Mucosa of stomach (tissue), 1 donor: ENCODE results near the gene RPRML.
"Not testable (repeated sequence)": the region's sequence is repeated elsewhere in the genome, so short reads cannot be mapped to it uniquely, and the experiment has no call there.

ENCODE experiments used
- H3K27me3 ChIP-seq: one replicate; pipeline ENCODE4 v1.7.0; 2013; ENCODE audit warnings: mild to moderate bottlenecking, low read length; ENCODE audit not compliant: control insufficient read depth, insufficient read depth
- H3K36me3 ChIP-seq: one replicate; pipeline ENCODE4 v1.7.0; 2013; ENCODE audit warnings: low read length; ENCODE audit not compliant: control insufficient read depth, insufficient read depth
- H3K4me1 ChIP-seq: one replicate; pipeline ENCODE4 v1.7.0; 2013; ENCODE audit warnings: mild to moderate bottlenecking, low read length; ENCODE audit not compliant: control insufficient read depth, insufficient read depth
- H3K4me3 ChIP-seq: one replicate; pipeline ENCODE4 v1.7.0; 2013; ENCODE audit warnings: low read length
- H3K9ac ChIP-seq: one replicate; pipeline ENCODE4 v1.7.0; 2013; ENCODE audit warnings: mild to moderate bottlenecking, low read length, moderate library complexity
- H3K9me3 ChIP-seq: one replicate; pipeline ENCODE4 v1.7.0; 2013; ENCODE audit warnings: mild to moderate bottlenecking, low read length, moderate library complexity; ENCODE audit not compliant: control insufficient read depth
- donor health status: Pancreatic carcinoma.

The RPRML gene

DNA sequence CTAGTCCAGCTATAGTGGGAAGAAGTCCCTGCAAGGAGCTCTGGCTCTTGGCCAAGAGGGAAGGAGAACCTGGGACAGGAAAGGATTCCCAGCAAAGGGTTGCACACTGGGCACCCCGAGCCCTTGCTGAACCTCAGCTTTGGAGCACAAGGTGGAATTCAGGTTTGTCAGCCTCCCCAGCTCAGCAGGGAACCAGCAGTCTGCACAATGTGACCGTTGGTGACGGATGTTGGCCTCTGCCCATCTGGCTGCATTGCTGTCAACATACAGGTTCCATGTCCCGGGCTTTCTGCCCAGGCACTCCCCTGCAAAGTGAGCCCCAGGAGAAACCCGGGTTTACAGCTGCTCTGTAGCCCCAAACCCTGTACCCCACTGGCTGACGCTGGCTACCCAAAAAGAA lies 6.7 kb downstream of the RPRML start:
- H3K27me3 ChIP-seq, result peaks cover 13% of the 10 kb centered on the region
- H3K36me3 ChIP-seq, result no peaks in the 10 kb centered on the region
- H3K9me3 ChIP-seq, result no peaks in the 10 kb centered on the region
- H3K4me3 ChIP-seq, result no peak overlapping the region
- H3K4me1 ChIP-seq, result no peaks in the 10 kb centered on the region
- no peak overlapping the region for H3K9ac ChIP-seq

DNA sequence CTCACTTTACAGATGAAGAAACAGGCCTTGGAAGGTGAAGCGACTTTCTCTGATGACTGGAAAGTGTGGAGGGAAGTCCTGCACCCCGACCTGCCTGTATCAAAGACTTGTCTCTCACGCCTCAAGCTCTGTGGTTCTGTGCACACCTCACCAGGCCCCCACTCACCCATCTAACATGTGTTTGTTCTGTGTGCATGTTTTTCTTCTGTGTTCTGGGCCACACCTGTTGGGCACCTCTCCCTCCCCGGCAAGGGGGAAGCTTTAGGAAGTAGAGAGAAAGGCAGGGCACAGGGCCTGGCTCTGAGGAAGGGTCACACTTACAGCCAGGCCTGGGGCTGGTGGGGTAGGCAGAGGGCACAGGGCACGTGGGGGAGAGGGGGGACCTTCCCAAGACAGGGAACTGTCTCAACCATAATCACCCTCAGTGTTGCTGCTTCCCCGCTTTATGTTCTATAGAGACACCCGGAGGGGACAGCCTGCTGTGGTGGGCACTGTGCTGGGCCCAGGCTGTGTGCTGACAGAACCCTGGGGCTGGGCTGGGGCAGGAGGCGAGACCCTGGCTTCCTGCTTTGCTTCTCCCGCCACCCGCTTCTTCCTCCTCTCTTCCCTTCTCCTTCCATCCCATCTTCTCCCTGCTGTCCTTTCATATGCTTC lies 7.3 kb downstream of the RPRML start:
- Histone ChIP-seq H3K36me3 (no peaks in the 10 kb centered on the region), H3K27me3 (peaks cover 7% of the 10 kb centered on the region), H3K4me3 (no peak overlapping the region), H3K9ac (no peak overlapping the region), H3K9me3 (no peaks in the 10 kb centered on the region), H3K4me1 (no peaks in the 10 kb centered on the region)

DNA sequence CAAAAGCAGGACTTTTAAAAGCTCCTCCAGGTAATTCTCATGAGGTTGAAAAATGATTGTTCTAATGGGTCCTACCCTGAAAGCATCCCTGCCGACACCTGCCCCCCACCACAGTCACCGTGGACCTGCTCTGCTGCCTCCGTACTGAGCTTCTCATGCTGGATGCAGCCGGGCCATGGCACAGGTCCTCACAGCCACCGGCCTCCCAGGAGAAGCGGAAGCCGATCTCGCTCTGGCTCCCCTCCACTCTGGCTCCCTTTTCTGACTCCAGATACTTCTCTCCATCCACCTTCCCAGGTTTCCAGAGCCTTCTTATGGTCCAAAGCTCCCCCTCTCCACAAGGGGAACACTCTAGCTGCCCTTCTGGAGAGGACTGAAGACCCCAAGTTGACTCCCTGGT lies 10.2 kb downstream of the RPRML start:
- Histone ChIP-seq H3K4me3 (no peak overlapping the region), H3K27me3 (peaks cover under 1% of the 10 kb centered on the region), H3K9me3 (no peaks in the 10 kb centered on the region)

DNA sequence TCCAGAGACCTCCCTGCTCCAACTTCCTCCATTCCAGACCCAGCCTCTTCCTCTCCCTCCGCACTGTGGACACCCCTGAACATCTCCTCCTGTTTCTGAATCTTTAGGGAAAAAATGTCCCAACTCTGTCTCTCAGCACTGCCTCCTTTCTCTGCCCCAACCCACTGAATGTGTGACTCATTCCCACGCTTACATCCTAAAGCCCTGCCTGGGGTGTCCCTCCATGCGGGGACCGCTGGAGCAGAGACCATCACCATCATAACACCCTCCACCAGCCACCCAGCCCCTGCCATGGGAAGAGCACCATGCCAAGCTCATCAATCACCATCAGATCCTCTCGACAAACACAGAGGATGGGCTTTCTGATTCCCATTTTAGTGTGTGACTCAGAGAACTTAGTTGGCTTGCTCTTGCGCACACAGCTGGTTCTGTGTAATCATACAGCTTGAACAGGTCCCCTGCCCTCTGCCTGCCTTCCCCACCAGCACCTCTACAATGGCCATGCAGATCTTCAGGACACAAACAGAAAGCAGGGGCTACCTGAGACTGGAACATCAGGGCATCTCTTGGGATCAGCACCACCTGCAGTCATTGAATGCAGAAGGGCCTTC lies 10.7 kb downstream of the RPRML start:
- Histone ChIP-seq H3K36me3 (no peaks in the 10 kb centered on the region), H3K4me3 (no peak overlapping the region), H3K4me1 (no peaks in the 10 kb centered on the region), H3K9ac (no peak overlapping the region), H3K27me3 (no peaks in the 10 kb centered on the region), H3K9me3 (no peaks in the 10 kb centered on the region)

More for the DNA sequence above, 10.2 kb downstream of the RPRML start:
- Histone ChIP-seq H3K36me3 (no peaks in the 10 kb centered on the region), H3K9ac (no peak overlapping the region), H3K4me1 (no peaks in the 10 kb centered on the region)

DNA sequence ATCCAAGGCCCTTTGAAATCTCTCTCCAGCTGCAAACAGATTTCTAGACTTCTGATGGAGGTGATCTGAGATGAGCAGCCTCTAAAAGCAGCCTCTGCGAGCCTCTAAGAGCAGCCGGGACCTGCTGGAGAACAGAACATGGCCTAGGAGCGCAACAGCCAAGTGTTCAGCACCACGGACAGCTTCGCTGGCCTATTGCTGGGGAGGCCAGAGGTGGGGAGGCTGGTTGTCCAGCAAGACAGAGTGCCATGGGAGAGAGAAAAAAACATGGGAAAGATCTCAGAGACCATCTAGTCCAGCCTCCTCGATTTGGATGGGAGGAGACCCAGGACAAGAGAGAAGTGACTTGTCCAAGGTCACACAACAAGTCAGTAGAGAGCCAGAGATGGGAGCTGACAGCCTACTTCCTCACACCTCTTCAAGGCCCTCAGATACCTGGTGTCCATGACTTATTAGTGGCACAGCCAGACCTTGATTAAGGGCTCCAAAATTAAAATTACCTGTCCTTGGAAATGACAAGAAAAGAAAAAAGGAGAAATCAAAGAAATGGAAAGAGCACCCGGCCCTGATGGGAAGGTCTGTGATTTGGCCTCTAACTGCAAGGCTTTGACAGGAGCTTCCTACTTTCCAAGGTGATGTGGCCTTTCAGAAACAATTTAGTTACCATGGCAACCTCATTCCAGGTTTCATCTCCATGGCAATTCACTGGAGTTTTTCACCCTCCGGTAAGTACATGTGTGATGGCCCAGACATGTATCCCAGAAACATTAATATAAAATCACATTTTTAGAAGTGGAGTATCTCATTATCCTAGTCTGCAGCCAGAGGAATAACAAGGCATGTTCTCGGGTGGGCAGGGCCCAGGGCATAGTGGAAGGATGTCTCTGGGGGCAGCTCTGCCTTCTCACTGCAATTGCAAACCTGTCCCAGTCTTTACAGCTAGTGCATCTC lies 14.5 kb downstream of the RPRML start:
- Histone ChIP-seq H3K4me1 (no peaks in the 10 kb centered on the region), H3K9ac (no peak overlapping the region), H3K9me3 (no peaks in the 10 kb centered on the region), H3K27me3 (no peaks in the 10 kb centered on the region), H3K4me3 (no peak overlapping the region), H3K36me3 (no peaks in the 10 kb centered on the region)

DNA sequence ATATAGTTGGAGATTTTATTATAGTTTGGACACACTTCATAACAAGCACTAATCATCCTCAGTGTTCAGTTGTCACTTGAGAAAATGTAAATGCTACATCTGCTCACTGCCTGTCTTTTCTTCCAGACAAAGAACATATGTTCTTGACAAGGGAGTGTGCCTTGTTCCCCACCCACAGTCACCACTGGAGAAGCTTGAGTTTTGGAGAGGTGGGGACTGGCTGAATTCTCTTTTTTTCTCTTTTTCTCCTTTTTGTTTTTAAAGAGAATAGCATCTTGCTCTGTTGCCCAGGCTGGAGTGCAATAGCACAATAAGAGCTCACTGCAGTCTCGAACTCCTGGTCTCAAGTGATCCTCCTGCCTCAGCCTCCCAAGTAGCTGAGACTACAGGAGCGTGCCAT lies 15.5 kb downstream of the RPRML start:
- Histone ChIP-seq H3K4me1 (no peaks in the 10 kb centered on the region), H3K9me3 (no peaks in the 10 kb centered on the region), H3K27me3 (no peaks in the 10 kb centered on the region), H3K9ac (no peak overlapping the region), H3K36me3 (no peaks in the 10 kb centered on the region), H3K4me3 (no peak overlapping the region)

DNA sequence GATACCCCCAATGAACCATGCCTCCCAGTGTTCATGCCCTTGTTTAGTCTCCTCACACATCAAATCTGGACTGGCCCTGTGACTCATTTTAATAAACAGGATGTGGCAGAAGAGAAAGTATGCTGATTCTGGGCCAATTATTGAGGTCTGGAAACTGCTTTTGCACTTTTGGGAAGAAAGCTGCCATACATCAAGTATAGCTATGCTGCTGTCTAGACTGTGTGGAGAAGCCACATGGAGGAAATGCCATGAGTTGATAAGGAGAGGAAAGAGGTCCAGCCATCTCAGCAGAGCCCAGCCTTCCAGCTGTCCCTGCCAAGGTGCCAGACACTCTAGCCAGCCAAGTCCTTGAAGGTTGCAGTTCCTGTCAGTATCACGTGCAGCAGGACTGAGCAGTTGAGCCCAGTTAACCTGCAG lies 16.7 kb downstream of the RPRML start:
- Histone ChIP-seq H3K4me1 (no peaks in the 10 kb centered on the region), H3K4me3 (no peak overlapping the region), H3K36me3 (no peaks in the 10 kb centered on the region), H3K9ac (no peak overlapping the region), H3K27me3 (no peaks in the 10 kb centered on the region), H3K9me3 (no peaks in the 10 kb centered on the region)

DNA sequence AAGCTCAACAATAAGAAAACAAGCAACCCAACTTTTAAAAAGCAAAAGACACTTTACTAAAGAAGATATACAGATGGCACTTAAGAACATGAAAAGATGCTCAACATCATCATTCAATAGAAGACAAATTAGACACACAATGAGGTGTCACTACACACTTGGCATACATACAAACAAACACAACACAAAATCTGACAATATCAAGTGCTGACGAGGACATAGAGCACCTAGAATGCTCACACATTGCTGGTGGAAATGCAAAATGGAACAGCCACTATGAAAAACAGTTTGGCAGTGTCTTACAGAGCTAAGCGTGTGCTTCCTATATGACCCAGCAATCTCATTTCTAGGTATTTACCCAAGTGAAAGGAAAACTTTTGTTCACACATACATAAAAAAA lies 18.9 kb downstream of the RPRML start:
- Histone ChIP-seq H3K4me1 (no peaks in the 10 kb centered on the region), H3K36me3 (no peaks in the 10 kb centered on the region), H3K4me3 (no peak overlapping the region), H3K9ac (no peak overlapping the region), H3K9me3 (no peaks in the 10 kb centered on the region), H3K27me3 (no peaks in the 10 kb centered on the region)

DNA sequence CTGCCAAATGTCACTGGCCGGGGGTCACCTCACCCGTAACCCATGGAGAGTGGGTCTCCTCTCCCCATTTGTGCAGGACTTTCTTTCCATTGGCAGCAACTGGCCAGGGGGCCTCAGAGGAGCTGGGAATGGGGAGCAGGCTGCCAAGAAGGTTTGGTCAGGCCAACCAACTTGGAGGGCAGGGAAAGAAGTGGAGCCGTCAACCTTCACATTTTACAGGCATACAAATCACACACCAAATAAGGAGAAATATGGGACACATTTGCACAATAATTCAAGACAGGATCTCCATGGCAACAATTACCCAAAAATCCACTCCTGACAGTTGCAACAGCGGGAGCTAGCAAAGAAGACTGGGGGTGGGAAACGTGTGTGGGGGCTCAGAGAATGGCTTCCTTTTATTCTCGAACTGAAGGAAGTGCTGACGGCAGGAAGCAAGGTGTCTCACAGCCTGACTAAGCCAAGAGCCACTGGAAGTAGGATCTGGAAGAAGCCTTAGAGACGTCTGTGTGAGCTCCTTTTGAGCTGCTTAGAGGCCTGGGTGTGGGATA lies 20.9 kb downstream of the RPRML start:
- Histone ChIP-seq H3K9ac (no peak overlapping the region), H3K4me1 (no peaks in the 10 kb centered on the region), H3K4me3 (no peak overlapping the region), H3K36me3 (no peaks in the 10 kb centered on the region), H3K9me3 (no peaks in the 10 kb centered on the region), H3K27me3 (no peaks in the 10 kb centered on the region)

DNA sequence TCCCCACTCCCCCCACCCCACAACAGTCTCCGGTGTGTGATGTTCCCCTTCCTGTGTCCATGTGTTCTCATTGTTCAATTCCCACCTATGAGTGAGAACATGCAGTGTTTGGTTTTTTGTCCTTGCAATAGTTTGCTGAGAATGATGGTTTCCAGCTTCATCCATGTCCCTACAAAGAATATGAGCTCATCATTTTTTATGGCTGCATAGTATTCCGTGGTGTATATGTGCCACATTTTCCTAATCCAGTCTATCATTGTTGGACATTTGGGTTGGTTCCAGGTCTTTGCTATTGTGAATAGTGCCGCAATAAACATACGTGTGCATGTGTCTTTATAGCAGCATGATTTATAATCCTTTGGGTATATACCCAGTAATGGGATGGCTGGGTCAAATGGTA lies 25.9 kb downstream of the RPRML start:
- not testable (repeated sequence) for H3K4me3 ChIP-seq, H3K9ac ChIP-seq, H3K36me3 ChIP-seq, H3K9me3 ChIP-seq, H3K27me3 ChIP-seq, H3K4me1 ChIP-seq

DNA sequence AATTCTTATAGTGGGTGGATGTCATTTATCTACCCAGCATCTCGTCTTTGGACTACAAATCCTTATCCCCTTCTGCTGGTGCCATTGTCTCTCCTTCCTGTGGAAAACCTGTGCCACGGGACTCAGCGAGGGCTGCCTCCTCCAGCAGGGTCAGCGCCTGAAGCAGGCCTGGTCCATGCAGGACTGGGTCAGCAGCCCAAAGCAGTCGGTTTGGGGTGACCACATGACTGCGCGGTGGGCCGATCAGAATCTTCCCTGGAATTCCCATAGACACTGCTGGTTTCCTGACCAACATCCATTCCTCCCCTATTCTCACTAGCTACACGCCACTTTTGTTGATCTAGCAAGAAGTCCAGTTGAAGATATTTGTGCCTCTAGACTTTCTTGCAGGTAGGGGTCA lies 26.9 kb downstream of the RPRML start:
- H3K27me3 ChIP-seq, result peaks cover 7% of the 10 kb centered on the region
- no peaks in the 10 kb centered on the region for H3K4me1 ChIP-seq
- H3K4me3 ChIP-seq, result no peak overlapping the region
- H3K9ac ChIP-seq, result no peak overlapping the region
- no peaks in the 10 kb centered on the region for H3K9me3 ChIP-seq
- no peaks in the 10 kb centered on the region for H3K36me3 ChIP-seq

DNA sequence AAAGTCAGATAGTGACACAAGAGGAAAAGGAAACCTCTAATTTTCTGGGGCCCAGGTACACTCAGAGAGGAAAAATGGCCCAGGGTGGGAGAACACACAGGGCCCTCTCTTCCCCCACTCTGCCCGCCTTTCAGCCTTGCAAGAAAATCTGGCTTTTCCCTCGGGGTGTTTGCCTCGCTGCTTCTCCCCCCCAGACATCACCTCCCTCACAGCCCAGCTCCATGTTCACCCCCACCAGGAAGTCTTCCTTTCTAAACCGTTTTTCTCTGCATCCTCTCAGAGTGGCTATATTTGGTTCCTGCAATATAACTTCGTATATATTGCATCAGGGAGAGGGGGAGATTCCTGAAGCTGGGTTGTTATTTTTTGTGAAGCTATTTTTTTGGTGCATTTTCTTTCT lies 27.3 kb downstream of the RPRML start:
- H3K4me1 ChIP-seq, result no peaks in the 10 kb centered on the region
- H3K27me3 ChIP-seq, result peaks cover 7% of the 10 kb centered on the region
- no peak overlapping the region for H3K4me3 ChIP-seq
- no peaks in the 10 kb centered on the region for H3K36me3 ChIP-seq
- no peak overlapping the region for H3K9ac ChIP-seq
- H3K9me3 ChIP-seq, result no peaks in the 10 kb centered on the region
